Gastroesophageal sphincter (tissue), 4 donors: ENCODE measurements around the gene SEC14L2. TPM values are rescaled to one million over a fixed set of nuclear protein-coding genes. Genes with fewer than 3 reads are reported as not detected.
"Not testable (repeated sequence)": the region's sequence is repeated elsewhere in the genome, so short reads cannot be mapped to it uniquely, and the experiment has no call there.

Experiments
- ATAC-seq: fragments of 150-250 bp; one replicate; pipeline ENCODE4 v1.9.1; 2016; ENCODE audit warnings: mild to moderate bottlenecking, moderate library complexity
- H3K27ac ChIP-seq, 4 donors: fragments of 200-600 bp; sonication (generic) in 3 of 4; 1 replicate in 3 of 4; 2 replicates in 1 of 4; pipeline ENCODE4 v1.5.1; 2016 to 2019
- H3K27me3 ChIP-seq: fragments of 200-600 bp; sonication (generic); one replicate; pipeline ENCODE4 v1.5.1; 2019
- H3K36me3 ChIP-seq, 2 donors: fragments of 200-600 bp; sonication (generic); one replicate each; pipeline ENCODE4 v1.5.1; 2019; ENCODE audit warnings: control low read depth in 1 of 2
- H3K4me1 ChIP-seq, 3 donors: fragments of 200-600 bp; sonication (generic); 1 replicate in 2 of 3; 2 replicates in 1 of 3; pipeline ENCODE4 v1.5.1; 2016 to 2019; ENCODE audit warnings: control low read depth in 2 of 3
- H3K4me3 ChIP-seq, 2 donors: fragments of 200-600 bp; sonication (generic); one replicate each; pipeline ENCODE4 v1.5.1; 2019; ENCODE audit warnings: mild to moderate bottlenecking in 1 of 2, moderate library complexity in 1 of 2
- H3K9me3 ChIP-seq, 3 donors: fragments of 200-600 bp; sonication (generic); one replicate each; pipeline ENCODE4 v1.5.1; 2017 to 2019; ENCODE audit warnings: control low read depth in 2 of 3
- EP300 ChIP-seq: sonication (generic); formaldehyde crosslinking; IDR thresholded peaks from one replicate; pipeline ENCODE4 v1.6.1; 2017; ENCODE audit warnings: antibody characterized with exemption, mild to moderate bottlenecking
- POLR2A ChIP-seq, 2 donors: fragments of 450-650 bp; IDR thresholded peaks; one replicate each; pipeline ENCODE4 v1.6.1; 2017; ENCODE audit warnings: antibody characterized with exemption in 2 of 2, mild to moderate bottlenecking in 2 of 2, moderate library complexity in 1 of 2
- POLR2AphosphoS5 ChIP-seq: sonication (generic); formaldehyde crosslinking; IDR thresholded peaks from one replicate; pipeline ENCODE4 v1.6.1; 2017; ENCODE audit warnings: antibody characterized with exemption
- WGBS, 2 donors: methylation state at CpG; one replicate each; pipeline ENCODE4 v1.1.5; 2018; ENCODE audit warnings: low coverage in 1 of 2; 5-methylcytosine and 5-hydroxymethylcytosine counted together
- total RNA-seq, 4 donors: library from RNA; depleted of rRNA; stranded (reverse); fragments of >200 nt; gene quantifications; one replicate each; pipeline ENCODE4 v1.1.0, GENCODE V29; 2016
- TF ChIP-seq, protein P1 (sequence below), 4 experiments: fragments of 200-600 bp in 2 of 4; fragments of 450-650 bp in 2 of 4; sonication (generic) in 1 of 4; IDR thresholded peaks; one replicate each; pipeline ENCODE4 v1.5.1; 2017 to 2019; ENCODE audit warnings: antibody characterized with exemption in 4 of 4, mild to moderate bottlenecking in 2 of 4, moderate library complexity in 2 of 4

SEC14L2 gene
- total RNA-seq, 4 donors from 2014 or later: 8.1 to 27.2 (median 15.8) TPM

DNA sequence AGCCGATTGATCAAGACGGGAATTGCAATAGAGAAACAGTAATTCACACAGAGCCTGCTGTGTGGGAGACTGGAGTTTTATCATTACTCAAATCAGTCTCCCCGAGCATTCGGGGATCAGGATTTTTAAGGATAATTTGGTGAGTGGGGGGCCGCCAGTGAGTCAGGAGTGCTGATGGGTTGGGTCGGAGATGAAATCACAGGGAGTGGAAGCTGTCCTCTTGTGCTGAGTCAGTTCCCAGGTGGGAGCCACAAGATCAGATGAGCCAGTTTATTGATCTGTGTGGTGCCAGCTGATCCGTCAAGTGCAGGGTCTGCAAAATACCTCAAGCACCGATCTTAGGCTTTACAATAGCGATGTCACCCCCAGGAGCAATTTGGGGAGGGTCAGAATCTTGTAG, 44.3 kb downstream of the SEC14L2 start:
- H3K4me3 ChIP-seq: no peak overlapping the region
- no peak for ATAC-seq
- no peak for TF ChIP-seq EP300
- no peak for TF ChIP-seq POLR2AphosphoS5
- TF ChIP-seq POLR2A (IDR thresholded peaks at IDR 0.05): no peak
- TF ChIP-seq, protein P1, sequence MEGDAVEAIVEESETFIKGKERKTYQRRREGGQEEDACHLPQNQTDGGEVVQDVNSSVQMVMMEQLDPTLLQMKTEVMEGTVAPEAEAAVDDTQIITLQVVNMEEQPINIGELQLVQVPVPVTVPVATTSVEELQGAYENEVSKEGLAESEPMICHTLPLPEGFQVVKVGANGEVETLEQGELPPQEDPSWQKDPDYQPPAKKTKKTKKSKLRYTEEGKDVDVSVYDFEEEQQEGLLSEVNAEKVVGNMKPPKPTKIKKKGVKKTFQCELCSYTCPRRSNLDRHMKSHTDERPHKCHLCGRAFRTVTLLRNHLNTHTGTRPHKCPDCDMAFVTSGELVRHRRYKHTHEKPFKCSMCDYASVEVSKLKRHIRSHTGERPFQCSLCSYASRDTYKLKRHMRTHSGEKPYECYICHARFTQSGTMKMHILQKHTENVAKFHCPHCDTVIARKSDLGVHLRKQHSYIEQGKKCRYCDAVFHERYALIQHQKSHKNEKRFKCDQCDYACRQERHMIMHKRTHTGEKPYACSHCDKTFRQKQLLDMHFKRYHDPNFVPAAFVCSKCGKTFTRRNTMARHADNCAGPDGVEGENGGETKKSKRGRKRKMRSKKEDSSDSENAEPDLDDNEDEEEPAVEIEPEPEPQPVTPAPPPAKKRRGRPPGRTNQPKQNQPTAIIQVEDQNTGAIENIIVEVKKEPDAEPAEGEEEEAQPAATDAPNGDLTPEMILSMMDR (IDR thresholded peaks at IDR 0.05): no peak
- H3K36me3 ChIP-seq: no peaks in the 10 kb centered on the region
- H3K4me1 ChIP-seq: peaks cover 0 to 4% (median 0%) of the 10 kb centered on the region in 3 donors
- no peaks in the 10 kb centered on the region for H3K9me3 ChIP-seq
- peaks cover 42% of the 10 kb centered on the region for H3K27me3 ChIP-seq
- no peak overlapping the region for H3K27ac ChIP-seq
- 54 to 80% methylated on average over 3 to 8 of the region's 9 CpGs for WGBS, 2 donors

DNA sequence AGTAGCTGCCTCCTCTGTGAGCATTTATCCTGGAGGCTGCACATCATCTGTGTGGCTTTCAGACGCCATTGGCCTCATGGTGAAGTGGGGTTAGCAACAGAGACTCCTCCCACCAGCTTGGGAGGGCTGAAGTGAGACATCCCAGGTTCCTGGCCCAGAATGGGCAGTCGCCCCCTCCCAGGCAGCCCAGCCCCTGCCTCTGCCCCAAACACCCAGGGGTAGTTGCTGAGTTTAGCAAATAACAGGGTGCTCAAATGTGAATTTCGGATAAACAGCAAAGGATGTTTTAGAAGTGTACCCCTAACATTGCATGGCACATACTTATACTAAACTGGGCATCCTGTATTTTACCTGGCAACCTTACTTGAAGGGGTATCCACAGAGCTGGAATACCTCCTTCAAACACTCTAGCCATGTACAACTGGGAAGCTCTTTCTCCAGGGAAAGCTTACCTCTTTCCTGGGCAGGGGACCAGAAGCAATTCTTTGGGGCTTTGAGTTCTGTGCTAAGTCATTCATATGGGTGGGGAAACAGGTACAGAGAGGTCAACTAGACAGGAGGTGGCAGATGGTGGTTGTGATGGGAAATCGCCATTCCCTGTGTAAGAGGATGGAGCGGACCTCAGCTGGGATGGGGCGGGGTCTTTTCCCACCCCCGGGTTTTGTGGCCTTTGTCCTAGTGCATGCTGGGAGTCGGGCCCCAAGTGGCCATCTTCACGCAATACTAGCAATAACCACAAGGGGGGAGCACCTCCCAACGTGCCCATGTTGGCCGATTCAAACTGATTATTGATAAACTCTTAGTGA, 48.0 kb downstream of the SEC14L2 start:
- H3K4me1 ChIP-seq: peaks cover 0 to 4% (median 0%) of the 10 kb centered on the region in 3 donors
- no peak for ATAC-seq
- TF ChIP-seq, protein P1 (IDR thresholded peaks at IDR 0.05): peak in 2 of 4 experiments; percentile 57 to 65
- TF ChIP-seq POLR2AphosphoS5 (no peak), POLR2A (IDR thresholded peaks at IDR 0.05) (no peak), EP300 (no peak)
- H3K27ac ChIP-seq: no peak overlapping the region
- H3K27me3 ChIP-seq: peaks cover 43% of the 10 kb centered on the region
- no peak overlapping the region for H3K4me3 ChIP-seq
- no peaks in the 10 kb centered on the region for H3K9me3 ChIP-seq
- WGBS, 2 donors: 17 to 45% methylated on average over 6 to 7 of the region's 11 CpGs
- H3K36me3 ChIP-seq: no peaks in the 10 kb centered on the region

DNA sequence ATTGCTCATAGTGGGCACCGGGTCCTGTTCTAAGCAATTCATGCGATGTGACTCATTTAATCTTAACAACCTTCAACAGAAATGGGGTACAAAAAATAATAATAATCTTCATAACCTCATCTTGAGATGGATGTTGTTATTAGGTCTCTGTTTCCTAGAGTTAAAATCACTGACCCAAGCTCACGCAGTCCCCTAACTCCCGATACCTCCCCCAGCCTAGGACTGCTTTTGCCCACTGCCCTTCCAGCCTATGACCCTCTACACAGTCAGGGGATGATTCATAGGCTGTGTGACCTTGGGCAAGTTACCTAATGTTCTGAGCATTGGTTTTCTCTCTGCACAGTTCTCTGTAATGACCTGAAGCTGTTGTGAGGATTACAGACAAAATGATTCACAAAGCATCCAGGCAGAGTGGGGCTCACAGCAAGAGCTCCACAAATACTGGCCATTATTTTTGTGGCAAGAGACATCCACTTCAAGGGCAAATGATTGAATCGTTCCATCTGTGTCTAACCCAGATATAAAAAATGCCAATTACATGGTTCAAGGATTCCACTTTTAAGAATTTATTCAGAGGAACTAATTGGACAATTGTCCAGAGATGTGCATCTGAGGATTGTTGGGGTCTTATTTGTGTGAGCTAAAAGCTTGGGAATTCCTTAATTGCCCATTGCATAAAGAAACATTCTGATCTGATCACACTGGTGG, 48.8 kb downstream of the SEC14L2 start:
- TF ChIP-seq POLR2A (IDR thresholded peaks at IDR 0.05) (no peak), POLR2AphosphoS5 (no peak), EP300 (no peak)
- TF ChIP-seq, protein P1 (IDR thresholded peaks at IDR 0.05): no peak
- no peak for ATAC-seq
- Histone ChIP-seq H3K4me3 (no peak overlapping the region), H3K4me1 (peaks cover 0 to 4% (median 0%) of the 10 kb centered on the region in 3 donors), H3K9me3 (no peaks in the 10 kb centered on the region), H3K27me3 (peaks cover 37% of the 10 kb centered on the region), H3K27ac (no peak overlapping the region), H3K36me3 (no peaks in the 10 kb centered on the region)
- WGBS, 2 donors: 48 to 63% methylated on average over 5 of the region's 5 CpGs

DNA sequence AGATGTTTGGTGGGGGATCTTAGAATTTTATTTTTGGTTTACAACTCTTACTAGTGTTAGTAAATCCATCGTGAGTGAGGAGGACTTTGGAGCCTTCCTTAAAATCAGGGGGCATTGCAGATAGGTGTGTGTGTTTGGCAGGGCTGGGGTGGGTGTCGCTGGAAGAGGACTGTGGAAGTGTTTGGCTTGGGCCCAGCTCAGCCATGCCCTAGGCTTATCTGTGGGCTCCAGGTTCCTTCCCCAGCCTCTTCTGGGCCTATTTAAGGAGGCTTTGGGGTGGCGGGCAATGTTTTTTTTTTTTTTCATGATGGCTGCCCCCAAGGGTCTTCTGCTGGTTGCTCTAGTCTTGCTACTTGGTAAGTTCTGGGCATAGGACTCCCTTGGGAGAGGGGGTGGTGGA, 50.8 kb downstream of the SEC14L2 start:
- WGBS, 2 donors: 100% methylated on average over 1 to 3 of the region's 3 CpGs
- Histone ChIP-seq H3K4me3 (no peak overlapping the region), H3K9me3 (no peaks in the 10 kb centered on the region), H3K27ac (no peak overlapping the region), H3K27me3 (peaks cover 43% of the 10 kb centered on the region), H3K36me3 (no peaks in the 10 kb centered on the region), H3K4me1 (peaks cover 0 to 4% (median 0%) of the 10 kb centered on the region in 3 donors)
- no peak for TF ChIP-seq POLR2A (IDR thresholded peaks at IDR 0.05)
- TF ChIP-seq EP300: no peak
- TF ChIP-seq POLR2AphosphoS5: no peak
- TF ChIP-seq, protein P1 (IDR thresholded peaks at IDR 0.05): no peak
- no peak for ATAC-seq

DNA sequence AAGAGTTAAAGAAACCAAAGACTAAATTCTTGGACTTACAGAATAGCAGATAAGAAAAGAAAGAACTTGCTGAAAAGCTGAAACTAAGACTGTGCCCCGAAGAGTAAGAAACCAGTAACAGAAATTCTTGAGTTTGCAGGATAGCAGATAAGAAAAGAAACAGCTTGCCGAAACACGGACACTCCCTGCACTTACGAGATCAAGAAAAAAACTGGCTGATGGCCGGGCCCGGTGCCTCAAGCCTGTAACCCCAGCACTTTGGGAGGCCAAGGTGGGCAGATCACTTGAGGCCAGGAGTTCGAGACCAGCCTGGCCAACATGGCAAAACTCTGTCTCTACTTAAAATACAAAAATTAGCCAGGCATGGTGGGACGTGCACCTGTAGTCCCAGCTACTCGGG, 54.7 kb downstream of the SEC14L2 start:
- not testable (repeated sequence) for H3K36me3 ChIP-seq, H3K4me3 ChIP-seq, H3K27ac ChIP-seq, H3K4me1 ChIP-seq, H3K9me3 ChIP-seq, ATAC-seq
- WGBS, 2 donors: 32 to 34% methylated on average over 6 to 9 of the region's 9 CpGs
- peaks cover 22% of the 10 kb centered on the region for H3K27me3 ChIP-seq
